GM12872 (cell line): ENCODE data around the gene FLVCR1.

Source experiments
- TF ChIP-seq, protein P1 (sequence below): IDR thresholded peaks from 3 replicates; pipeline ENCODE4 v1.5.1; 2011; ENCODE audit warnings: low read depth, mild to moderate bottlenecking, low read length, moderate library complexity; ENCODE audit not compliant: insufficient read depth

FLVCR1 gene

DNA sequence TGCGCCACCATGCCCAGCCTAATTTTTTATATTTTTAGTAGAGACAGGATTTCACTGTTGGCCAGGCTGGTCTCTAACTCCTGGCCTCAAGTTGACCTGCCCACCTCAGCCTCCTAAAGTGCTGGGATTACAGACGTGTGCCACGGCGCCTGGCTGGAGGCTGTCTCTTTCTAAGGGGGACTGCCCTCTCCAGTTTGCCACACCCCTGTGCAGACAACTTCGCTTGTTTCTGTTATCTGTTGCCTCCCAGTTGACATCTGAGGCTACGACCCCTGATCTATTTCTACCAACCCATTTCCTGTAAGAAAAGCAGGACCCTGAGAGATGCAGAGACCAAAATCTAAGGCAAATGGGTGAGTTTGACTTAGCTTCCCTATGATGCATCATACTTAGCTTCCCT is 68.3 kb downstream of the FLVCR1 start:
- TF ChIP-seq, protein P1, sequence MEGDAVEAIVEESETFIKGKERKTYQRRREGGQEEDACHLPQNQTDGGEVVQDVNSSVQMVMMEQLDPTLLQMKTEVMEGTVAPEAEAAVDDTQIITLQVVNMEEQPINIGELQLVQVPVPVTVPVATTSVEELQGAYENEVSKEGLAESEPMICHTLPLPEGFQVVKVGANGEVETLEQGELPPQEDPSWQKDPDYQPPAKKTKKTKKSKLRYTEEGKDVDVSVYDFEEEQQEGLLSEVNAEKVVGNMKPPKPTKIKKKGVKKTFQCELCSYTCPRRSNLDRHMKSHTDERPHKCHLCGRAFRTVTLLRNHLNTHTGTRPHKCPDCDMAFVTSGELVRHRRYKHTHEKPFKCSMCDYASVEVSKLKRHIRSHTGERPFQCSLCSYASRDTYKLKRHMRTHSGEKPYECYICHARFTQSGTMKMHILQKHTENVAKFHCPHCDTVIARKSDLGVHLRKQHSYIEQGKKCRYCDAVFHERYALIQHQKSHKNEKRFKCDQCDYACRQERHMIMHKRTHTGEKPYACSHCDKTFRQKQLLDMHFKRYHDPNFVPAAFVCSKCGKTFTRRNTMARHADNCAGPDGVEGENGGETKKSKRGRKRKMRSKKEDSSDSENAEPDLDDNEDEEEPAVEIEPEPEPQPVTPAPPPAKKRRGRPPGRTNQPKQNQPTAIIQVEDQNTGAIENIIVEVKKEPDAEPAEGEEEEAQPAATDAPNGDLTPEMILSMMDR = no peak

DNA sequence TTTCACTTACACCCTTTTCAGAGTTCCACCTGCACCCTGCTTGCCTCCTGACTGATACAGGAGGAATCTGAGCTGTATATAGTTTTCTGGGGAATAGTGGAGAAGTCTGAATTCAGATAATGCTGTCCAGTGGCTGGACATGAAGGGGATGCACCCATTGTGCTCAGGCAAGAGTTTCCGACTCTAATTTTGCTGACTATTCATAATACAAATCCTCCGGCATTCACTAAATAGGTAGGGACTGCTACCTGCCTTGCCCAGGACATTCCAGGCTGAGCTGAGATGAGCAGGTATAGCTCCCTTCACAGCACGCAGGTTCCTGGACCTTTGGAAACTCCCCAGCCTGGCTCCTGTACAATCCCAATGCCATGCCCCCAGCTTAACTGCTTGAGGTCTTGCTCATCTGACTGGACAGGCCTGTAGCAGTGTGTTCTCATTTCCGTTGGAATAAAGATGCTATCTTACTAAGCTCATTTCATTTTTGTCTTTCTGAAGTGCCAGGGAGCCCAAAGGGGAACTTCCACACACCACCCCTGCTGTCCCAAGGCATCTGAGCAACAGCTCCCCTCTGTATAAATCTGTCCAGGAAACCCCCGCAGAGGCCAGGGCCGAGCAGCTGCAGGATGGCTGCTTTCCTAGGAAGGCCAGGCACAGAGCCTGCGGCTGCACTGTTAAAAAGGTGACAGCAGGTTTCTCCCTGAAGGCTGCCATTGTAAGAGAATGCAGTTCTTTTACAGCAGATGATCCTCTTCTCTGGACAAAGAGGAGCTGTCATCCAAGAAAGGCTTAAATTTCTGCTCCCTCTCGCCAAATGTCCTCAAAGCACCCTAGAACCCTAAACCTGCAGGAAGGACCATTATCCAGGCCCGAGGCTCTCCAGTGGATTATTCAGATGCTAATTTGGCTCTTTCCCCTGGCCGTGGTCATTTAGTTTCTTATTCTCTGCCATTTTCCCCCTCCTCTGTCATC is 70.5 kb downstream of the FLVCR1 start:
- TF ChIP-seq, protein P1 = no peak

DNA sequence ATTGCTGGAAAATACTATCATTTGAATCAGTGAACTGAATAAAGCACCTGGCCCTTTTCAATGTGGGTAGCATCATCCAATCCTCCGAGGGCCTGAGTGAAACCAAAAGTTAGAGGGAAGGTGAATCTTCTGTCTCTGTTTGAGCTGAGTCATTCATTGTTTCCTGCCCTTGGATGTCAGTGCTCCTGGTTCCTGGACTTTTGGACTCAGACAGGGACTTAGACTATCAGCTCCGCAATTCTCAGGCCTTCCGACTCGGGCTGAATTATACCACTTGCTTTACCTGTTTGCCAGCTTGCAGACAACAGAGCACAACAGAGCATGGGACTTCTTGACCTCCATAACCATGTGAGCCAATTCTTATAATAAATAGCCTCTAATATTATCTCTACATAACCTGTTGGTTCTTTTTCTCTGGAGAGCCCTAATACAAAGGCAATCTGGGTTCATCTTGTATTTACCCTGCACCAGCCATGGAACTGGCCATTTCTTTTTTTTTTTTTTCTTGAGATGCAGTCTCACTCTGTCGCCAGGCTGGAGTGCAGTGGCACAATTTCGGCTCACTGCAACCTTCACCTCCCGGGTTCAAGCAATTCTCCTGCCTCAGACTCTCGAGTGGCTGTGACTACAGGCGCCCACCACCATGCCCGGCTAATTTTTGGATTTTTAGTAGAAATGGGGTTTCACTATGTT is 73.1 kb downstream of the FLVCR1 start:
- TF ChIP-seq, protein P1 = no peak

DNA sequence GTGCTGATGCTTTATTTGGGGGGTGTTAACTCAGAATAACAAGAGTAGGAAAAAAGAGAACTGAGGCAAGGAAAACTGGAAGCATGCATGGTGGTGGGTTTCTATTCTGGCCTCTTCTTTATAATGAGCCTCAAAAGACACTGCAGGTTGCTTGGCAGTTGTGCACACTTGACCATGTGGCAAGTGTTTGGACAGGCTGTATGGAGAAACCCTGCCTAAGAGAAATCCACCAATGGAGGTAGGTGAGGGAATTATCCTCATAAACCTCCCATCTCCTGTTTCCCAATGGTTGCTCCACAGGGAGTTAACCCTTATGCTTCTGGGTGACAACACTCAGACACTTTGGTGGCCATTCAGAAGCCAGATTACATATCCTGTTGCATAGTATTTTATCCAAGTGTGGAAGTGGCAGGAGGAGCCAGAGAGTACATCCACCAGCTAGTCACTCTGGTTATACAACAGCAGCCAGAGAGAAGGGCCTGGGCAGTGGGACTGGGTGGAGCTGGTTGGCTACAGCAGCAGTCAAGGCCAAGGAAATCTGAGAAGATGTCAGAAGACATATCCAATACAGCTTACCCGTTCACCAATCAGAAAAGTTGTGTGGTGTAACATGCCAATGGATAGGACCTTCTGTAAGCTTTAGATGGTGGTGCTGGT is 75.9 kb downstream of the FLVCR1 start:
- TF ChIP-seq, protein P1 = no peak

DNA sequence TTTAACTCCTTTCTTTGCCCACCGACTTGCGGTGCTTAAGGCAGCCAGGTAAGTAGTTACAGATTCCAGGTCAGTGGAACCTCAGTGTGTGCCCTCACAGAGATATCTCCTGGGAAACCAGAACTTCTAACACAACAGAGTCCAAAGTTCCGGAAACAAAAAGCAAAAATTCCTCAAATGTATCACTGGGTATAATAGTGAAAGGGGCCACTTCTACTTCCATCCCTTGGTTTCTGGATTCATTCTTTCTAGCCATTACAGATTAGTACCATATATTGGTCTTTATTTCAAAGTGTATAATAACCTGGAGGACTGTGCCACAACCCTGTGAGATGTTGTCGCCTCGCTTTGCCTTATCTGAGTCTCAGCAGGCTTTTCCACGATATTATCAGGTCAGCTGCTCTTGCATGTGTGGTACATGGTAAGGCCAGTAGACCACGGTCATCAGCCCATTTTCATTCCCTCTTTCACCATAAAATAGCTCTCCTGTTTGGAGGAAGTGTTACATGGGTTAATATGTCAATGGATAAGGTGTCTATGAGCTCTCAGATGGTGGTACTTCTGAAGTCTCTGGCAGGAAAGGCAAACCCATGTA is 77.4 kb downstream of the FLVCR1 start:
- TF ChIP-seq, protein P1 = no peak

DNA sequence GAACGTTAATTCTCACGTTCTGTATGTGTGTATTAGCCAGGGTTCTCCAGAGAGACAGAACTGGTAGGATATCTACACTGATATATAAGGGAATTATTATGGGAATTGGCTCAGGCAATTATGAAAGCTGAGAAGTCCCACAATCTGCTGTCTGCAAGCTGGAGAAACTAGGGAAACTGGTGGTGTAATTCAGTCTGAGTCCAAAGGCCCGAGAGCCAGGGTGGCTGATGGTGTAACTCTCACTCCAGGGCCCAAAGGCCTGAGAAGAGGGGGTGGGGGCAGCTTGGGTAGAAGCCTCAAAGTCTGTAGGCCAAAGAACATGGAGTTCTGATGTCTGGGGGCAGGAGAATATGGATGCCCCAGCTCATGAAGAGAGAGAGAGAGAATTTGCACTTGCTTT is 79.0 kb downstream of the FLVCR1 start:
- TF ChIP-seq, protein P1 = no peak

DNA sequence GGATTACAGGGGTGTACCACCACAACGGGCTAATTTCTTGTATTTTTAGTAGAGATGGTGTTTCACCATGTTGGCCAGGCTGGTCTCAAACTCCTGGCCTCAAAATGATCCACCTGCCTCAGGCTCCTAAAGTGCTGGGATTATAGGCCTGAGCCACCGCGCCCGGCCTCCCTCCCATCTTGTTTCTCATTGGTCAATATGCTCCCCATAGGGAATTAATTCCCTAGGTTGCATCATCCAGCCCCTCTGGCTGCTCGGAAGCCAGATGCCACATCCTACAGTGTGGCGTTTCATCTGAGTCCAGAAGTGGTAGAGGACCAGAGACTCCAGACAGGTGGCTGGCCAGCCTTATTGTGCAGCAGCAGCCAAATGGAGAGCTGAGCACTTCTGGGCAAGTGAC is 80.8 kb downstream of the FLVCR1 start:
- TF ChIP-seq, protein P1 = no peak
